ENCODE measurements around the gene SH3BP1. TPM values are rescaled to one million over a fixed set of nuclear protein-coding genes. Genes with fewer than 3 reads are reported as not detected.
A peak's percentile ranks its signal among the peaks of the same experiment; 100 is the strongest.

Gene SH3BP1
- total RNA-seq, 1 donor from 2014 or later: 88.4 TPM

DNA sequence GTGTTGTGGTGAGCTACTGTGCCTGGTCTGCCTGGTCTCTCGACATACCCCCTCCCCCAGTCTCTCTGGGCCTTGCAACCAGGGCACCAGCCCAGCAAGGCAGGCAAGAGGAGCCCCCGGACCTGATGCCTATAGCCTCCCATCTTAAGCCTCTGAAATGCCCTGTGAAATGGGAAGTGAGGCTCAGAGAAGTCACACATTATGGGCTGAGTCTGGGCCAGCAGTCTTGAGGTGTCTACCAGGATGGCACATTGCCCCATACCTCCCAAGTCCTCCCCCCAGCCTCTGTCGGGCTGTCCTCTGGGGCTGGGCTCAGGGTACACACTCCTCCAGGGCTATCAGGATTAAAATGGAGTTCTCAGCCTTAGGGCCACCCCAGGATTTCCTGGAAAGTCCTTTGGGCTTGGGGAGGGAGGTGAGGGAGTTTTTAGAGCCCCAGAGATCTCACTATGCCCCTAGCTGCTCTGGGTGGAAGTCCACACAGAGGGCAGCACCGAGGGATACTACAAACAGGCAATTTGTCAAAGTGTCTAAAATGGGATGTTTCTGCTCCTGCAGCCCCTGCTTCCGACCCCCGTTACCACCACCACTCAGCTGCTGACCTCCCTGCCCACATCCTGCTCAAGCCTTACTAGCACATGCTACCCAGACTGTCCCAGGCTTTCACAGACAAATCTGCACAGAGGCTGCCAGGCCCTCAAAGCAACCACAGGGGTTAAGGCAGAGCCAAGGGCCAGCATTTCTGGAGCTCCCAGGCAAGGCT lies 3.1 kb upstream of the SH3BP1 start:
- DNase-seq (no peak), ATAC-seq (ENCODE audit: low read depth) (no peak)
- intact Hi-C loops (cut with micrococcal nuclease): loop anchor here (10.0 kb wide), 1 partner anchor 208 kb away; the partner anchor contains the start of genes ANKRD54 and EIF3L
- H3K4me1 Mint-ChIP-seq: peaks cover 73% of the 10 kb centered on the region
- CTCF ChIA-PET: interaction anchor here (0.6 to 2.3 kb wide), 7 partner anchors 11 to 45 kb away, joined by 3 to 7 read pairs (median 4); partner anchors contain the start of gene PDXP
- H3K4me3 Mint-ChIP-seq: no peak overlapping the region
- TF ChIP-seq, protein P1, sequence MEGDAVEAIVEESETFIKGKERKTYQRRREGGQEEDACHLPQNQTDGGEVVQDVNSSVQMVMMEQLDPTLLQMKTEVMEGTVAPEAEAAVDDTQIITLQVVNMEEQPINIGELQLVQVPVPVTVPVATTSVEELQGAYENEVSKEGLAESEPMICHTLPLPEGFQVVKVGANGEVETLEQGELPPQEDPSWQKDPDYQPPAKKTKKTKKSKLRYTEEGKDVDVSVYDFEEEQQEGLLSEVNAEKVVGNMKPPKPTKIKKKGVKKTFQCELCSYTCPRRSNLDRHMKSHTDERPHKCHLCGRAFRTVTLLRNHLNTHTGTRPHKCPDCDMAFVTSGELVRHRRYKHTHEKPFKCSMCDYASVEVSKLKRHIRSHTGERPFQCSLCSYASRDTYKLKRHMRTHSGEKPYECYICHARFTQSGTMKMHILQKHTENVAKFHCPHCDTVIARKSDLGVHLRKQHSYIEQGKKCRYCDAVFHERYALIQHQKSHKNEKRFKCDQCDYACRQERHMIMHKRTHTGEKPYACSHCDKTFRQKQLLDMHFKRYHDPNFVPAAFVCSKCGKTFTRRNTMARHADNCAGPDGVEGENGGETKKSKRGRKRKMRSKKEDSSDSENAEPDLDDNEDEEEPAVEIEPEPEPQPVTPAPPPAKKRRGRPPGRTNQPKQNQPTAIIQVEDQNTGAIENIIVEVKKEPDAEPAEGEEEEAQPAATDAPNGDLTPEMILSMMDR (IDR thresholded peaks at IDR 0.05): no peak
- POLR2A ChIA-PET: interaction anchor here (0.5 to 5.2 kb wide), 7 partner anchors 10 to 1753 kb away, joined by 4 to 64 read pairs (median 6); partner anchors contain the start of genes GGA1 and LGALS1
- H3K27me3 Mint-ChIP-seq: no peaks in the 10 kb centered on the region
- peaks cover 16% of the 10 kb centered on the region for H3K36me3 Mint-ChIP-seq (ENCODE audit: low read depth)
- H3K27ac Mint-ChIP-seq: peak overlapping the region; percentile 59
- H3K9me3 Mint-ChIP-seq: no peaks in the 10 kb centered on the region

DNA sequence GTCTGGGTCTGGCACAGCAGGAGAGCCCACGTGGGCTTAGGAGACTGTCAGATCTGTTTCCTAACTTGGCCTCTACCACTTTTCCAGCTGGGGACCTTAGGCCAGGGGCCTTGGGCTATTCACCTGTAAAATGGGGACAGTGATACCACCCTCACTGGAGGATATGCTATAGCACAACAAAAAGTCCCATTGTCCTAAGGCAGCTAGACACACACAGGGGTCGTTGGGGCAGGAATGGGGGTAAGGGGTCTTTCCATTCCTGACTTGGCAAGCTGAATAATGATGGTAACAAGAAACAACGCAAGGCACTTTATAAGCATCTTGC lies 2.6 kb upstream of the SH3BP1 start:
- ATAC-seq (ENCODE audit: low read depth) (no peak), DNase-seq (no peak)
- ChIA-PET CTCF (interaction anchor here (1.0 to 2.3 kb wide), 6 partner anchors 12 to 45 kb away, joined by 3 to 7 read pairs (median 4); partner anchors contain the start of gene PDXP), POLR2A (interaction anchor here (0.6 to 5.2 kb wide), 7 partner anchors 11 to 1752 kb away, joined by 4 to 64 read pairs (median 6); partner anchors contain the start of genes GGA1 and LGALS1)
- Mint-ChIP-seq H3K4me1 (peaks cover 73% of the 10 kb centered on the region), H3K36me3 (ENCODE audit: low read depth) (peaks cover 12% of the 10 kb centered on the region), H3K27me3 (no peaks in the 10 kb centered on the region), H3K9me3 (no peaks in the 10 kb centered on the region), H3K27ac (peak overlapping the region; percentile 65), H3K4me3 (no peak overlapping the region)
- TF ChIP-seq, protein P1 (IDR thresholded peaks at IDR 0.05): no peak
- intact Hi-C loops (cut with micrococcal nuclease): loop anchor here (10.0 kb wide), 1 partner anchor 208 kb away; the partner anchor contains the start of genes ANKRD54 and EIF3L

GRCh38 chr22:37638391-37639069 lies 939 bp upstream of the SH3BP1 start:
- no peak for DNase-seq

DNA sequence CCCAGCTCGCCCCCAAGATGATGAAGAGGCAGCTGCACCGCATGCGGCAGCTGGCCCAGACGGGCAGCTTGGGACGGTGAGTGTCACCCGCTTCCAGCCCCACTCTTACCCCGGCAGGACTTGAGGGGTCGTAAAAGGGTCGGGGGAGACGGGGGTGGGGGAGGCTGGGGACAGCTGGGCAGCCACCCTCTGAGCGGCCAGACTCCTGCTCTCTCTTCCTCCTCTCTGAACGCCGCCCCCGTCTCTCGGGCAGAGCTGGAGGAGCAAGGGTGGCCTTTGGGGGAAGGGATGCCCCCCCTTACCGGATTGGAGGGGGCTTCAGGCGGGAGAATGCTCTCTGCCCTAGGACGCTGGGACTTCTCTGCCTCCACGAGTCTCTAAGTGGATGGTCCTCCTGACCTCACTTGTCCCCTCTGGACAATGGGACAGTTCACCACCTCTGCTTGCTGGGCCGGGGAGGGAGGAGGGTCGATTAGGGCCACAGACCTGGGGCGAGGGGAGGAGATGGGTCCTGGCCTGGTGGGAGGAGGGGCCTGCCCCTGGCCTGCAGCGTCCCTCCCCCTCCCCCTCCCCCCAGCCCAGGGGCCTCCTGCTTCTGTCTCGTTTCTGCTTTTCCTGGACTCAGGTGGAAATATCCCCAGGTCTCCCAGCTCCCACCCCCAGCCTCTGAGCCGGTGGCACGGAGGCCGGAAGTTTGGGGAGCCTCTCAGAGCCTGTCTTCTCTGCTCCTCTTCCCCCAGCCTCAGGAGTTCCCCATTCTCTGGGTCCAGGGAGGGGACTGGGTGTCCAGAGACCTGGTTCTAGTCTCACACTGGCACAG lies 512 bp downstream of the SH3BP1 start:
- ChIA-PET POLR2A (interaction anchor here (0.6 to 5.5 kb wide), 9 partner anchors 8 to 676 kb away, joined by 3 to 51 read pairs (median 5); partner anchors contain the start of genes GGA1, LGALS1 and PDXP), CTCF (interaction anchor here (1.0 to 7.1 kb wide), 4 partner anchors 13 to 43 kb away, joined by 3 to 163 read pairs (median 47); partner anchors contain the start of genes GGA1 and NOL12)
- H3K36me3 Mint-ChIP-seq (ENCODE audit: low read depth): peaks cover 30% of the 10 kb centered on the region
- H3K9me3 Mint-ChIP-seq: no peaks in the 10 kb centered on the region
- H3K4me1 Mint-ChIP-seq: peaks cover 61% of the 10 kb centered on the region
- peak overlapping the region; percentile 95 for H3K4me3 Mint-ChIP-seq
- intact Hi-C loops (cut with micrococcal nuclease): loop anchor here (10.0 kb wide), 1 partner anchor 205 kb away; the partner anchor contains the start of genes ANKRD54 and EIF3L
- DNase-seq (no peak), ATAC-seq (ENCODE audit: low read depth) (peak; percentile 15)
- peak overlapping the region; percentile 93 for H3K27ac Mint-ChIP-seq
- TF ChIP-seq, protein P1 (IDR thresholded peaks at IDR 0.05): no peak
- no peaks in the 10 kb centered on the region for H3K27me3 Mint-ChIP-seq

More at GRCh38 chr22:37638391-37639069, 939 bp upstream of the SH3BP1 start:
- ChIA-PET POLR2A (interaction anchor here (0.6 to 5.5 kb wide), 10 partner anchors 12 to 410 kb away, joined by 3 to 51 read pairs (median 4); partner anchors contain the start of genes GGA1, NOL12 and PDXP), CTCF (interaction anchor here (1.1 to 1.2 kb wide), 3 partner anchors 15 to 32 kb away, joined by 4 to 5 read pairs (median 4); partner anchors contain the start of gene GGA1)
- ATAC-seq (ENCODE audit: low read depth): no peak
- Mint-ChIP-seq H3K27me3 (no peaks in the 10 kb centered on the region), H3K4me1 (peaks cover 72% of the 10 kb centered on the region), H3K27ac (peak overlapping the region; percentile 65), H3K4me3 (peak overlapping the region; percentile 95), H3K9me3 (no peaks in the 10 kb centered on the region), H3K36me3 (ENCODE audit: low read depth) (peaks cover 17% of the 10 kb centered on the region)
- intact Hi-C loops (cut with micrococcal nuclease): loop anchor here (1.0 to 10.0 kb wide), 2 partner anchors 11 to 206 kb away; partner anchors contain the start of genes ANKRD54 and EIF3L
- TF ChIP-seq, protein P1 (IDR thresholded peaks at IDR 0.05): no peak
